HCT116 (cell line): ENCODE measurements around the gene BICDL2. TPM values are rescaled to one million over a fixed set of nuclear protein-coding genes. Genes with fewer than 3 reads are reported as not detected.
A peak's percentile ranks its signal among the peaks of the same experiment; 100 is the strongest.

Experiments used
- ATAC-seq: fragments of 200-7000 bp; cut with Tn5 transposase; 2 replicates; pipeline ENCODE4 v1.9.1; 2020; ENCODE audit warnings: mild to moderate bottlenecking, moderate library complexity
- BruUV-seq: library from RNA; stranded (reverse); fragments of 400-500 nt; replicated peaks from 2 replicates; lab custom pipeline; 2021; lab: Mats Ljungman, UMichigan
- CTCF ChIA-PET: fragments of 300-600 bp; sonication (Branson Sonifier 250); formaldehyde crosslinking; loops from one replicate; lab custom pipeline; 2021; ENCODE audit warnings: antibody characterized with exemption; lab: Charles Lee
- POLR2A ChIA-PET: fragments of 300-600, 350-600 bp; sonication (Branson Sonifier 250); formaldehyde crosslinking; loops from one replicate; lab custom pipeline; 2021; ENCODE audit warnings: antibody characterized with exemption; lab: Charles Lee
- RAD21 ChIA-PET, 2 experiments: fragments of 300-600 bp; sonication (Branson Sonifier 250); formaldehyde crosslinking; loops; one replicate each; lab custom pipeline; 2023; ENCODE audit warnings: low total read pairs in 2 of 2; ENCODE audit not compliant: uncharacterized antibody in 2 of 2, unreplicated experiment in 2 of 2, low non-redundant PET in 1 of 2; lab: Charles Lee
- DNase-seq: peaks from one replicate; pipeline ENCODE4 v3.0.0-alpha.2; 2010; ENCODE audit warnings: low read depth, low spot score
- H2AFZ ChIP-seq: fragments of 200-600 bp; shearing (Covaris generic), sonication (generic); 2 replicates; pipeline ENCODE4 v1.6.1; 2017; ENCODE audit warnings: low read depth, mixed run types, mixed read lengths, antibody characterized with exemption, low read length; ENCODE audit not compliant: poor library complexity, severe bottlenecking
- H3K27ac ChIP-seq: 2 replicates; pipeline ENCODE4 v1.5.1; 2012; ENCODE audit warnings: low read depth, low read length
- H3K27me3 ChIP-seq: fragments of 200-600 bp; sonication (generic); 2 replicates; pipeline ENCODE4 v1.6.1; 2016; ENCODE audit warnings: mixed run types, low read length, mixed read lengths; ENCODE audit not compliant: insufficient read depth
- H3K36me3 ChIP-seq, 2 experiments: fragments of 200-500 bp in 1 of 2; fragments of 200-600 bp in 1 of 2; sonication (Bioruptor generic) in 1 of 2; sonication (generic) in 1 of 2; 2 replicates each; pipeline versions ENCODE4 v1.5.1 to v1.6.1; 2014 to 2016; ENCODE audit warnings: low read length in 2 of 2, inconsistent platforms in 1 of 2, mixed read lengths in 1 of 2, mixed run types in 1 of 2; ENCODE audit not compliant: insufficient read depth in 2 of 2, control insufficient read depth in 1 of 2
- H3K4me1 ChIP-seq, 2 experiments: fragments of 200-600 bp in 1 of 2; sonication (generic) in 1 of 2; 2 replicates each; pipeline versions ENCODE4 v1.5.1 to v1.6.1; 2012 to 2017; ENCODE audit warnings: low read length in 2 of 2, inconsistent platforms in 1 of 2, mild to moderate bottlenecking in 1 of 2, mixed read lengths in 1 of 2, mixed run types in 1 of 2, moderate library complexity in 1 of 2; ENCODE audit not compliant: insufficient read depth in 2 of 2, control insufficient read depth in 1 of 2
- H3K4me2 ChIP-seq: fragments of 200-600 bp; sonication (generic); 2 replicates; pipeline ENCODE4 v1.6.1; 2017; ENCODE audit warnings: mixed run types, low read length, mixed read lengths
- H3K4me3 ChIP-seq, 2 experiments: fragments of 200-600 bp in 1 of 2; sonication (generic) in 1 of 2; replicated peaks in 1 of 2; 2 replicates each; pipeline ENCODE4 v1.5.1; 2011 to 2016; ENCODE audit warnings: low read length in 2 of 2, control low read depth in 1 of 2, low read depth in 1 of 2, mild to moderate bottlenecking in 1 of 2, mixed read lengths in 1 of 2, mixed run types in 1 of 2
- H3K79me2 ChIP-seq: fragments of 200-600 bp; sonication (generic); 2 replicates; pipeline ENCODE4 v1.6.1; 2017; ENCODE audit warnings: mild to moderate bottlenecking, mixed run types, low read length, moderate library complexity, mixed read lengths; ENCODE audit not compliant: insufficient read depth
- H3K9ac ChIP-seq: fragments of 200-600 bp; sonication (generic); 2 replicates; pipeline ENCODE4 v1.6.1; 2016; ENCODE audit warnings: low read length, mixed read lengths
- H3K9me2 ChIP-seq: fragments of 200-600 bp; sonication (generic), shearing (Covaris generic); 2 replicates; pipeline ENCODE4 v1.6.1; 2017; ENCODE audit warnings: mixed run types, mild to moderate bottlenecking, moderate library complexity; ENCODE audit not compliant: insufficient read depth
- H3K9me3 ChIP-seq, 2 experiments: fragments of 200-500 bp in 1 of 2; fragments of 200-600 bp in 1 of 2; sonication (Bioruptor generic) in 1 of 2; sonication (generic) in 1 of 2; 2 replicates each; pipeline ENCODE4 v1.6.1; 2014 to 2017; ENCODE audit warnings: low read length in 2 of 2, mixed read lengths in 2 of 2, inconsistent platforms in 1 of 2, low read depth in 1 of 2, mild to moderate bottlenecking in 1 of 2, mixed run types in 1 of 2, moderate library complexity in 1 of 2; ENCODE audit not compliant: control insufficient read depth in 1 of 2, insufficient read depth in 1 of 2
- H4K20me1 ChIP-seq: fragments of 200-600 bp; sonication (generic), shearing (Covaris generic); 2 replicates; pipeline ENCODE4 v1.6.1; 2017; ENCODE audit warnings: mixed run types, mild to moderate bottlenecking, moderate library complexity; ENCODE audit not compliant: insufficient read depth
- CEBPB ChIP-seq: IDR thresholded peaks from 2 replicates; pipeline ENCODE4 v1.6.1; 2012; ENCODE audit warnings: low read depth
- POLR2AphosphoS5 ChIP-seq: IDR thresholded peaks from 2 replicates; pipeline ENCODE4 v1.6.1; 2011; ENCODE audit warnings: mild to moderate bottlenecking, low read depth, low read length, moderate library complexity
- RAD21 ChIP-seq: IDR thresholded peaks from 2 replicates; pipeline ENCODE4 v1.6.1; 2012; ENCODE audit warnings: low read depth, mild to moderate bottlenecking
- TCF7L2 ChIP-seq: IDR thresholded peaks from 2 replicates; pipeline ENCODE4 v1.7.0; 2011; ENCODE audit warnings: borderline replicate concordance, inconsistent platforms; ENCODE audit not compliant: insufficient read depth, insufficient read length; ENCODE audit errors: extremely low read depth
- intact Hi-C: fragments of 100-400 bp; cut with micrococcal nuclease; formaldehyde crosslinking; loops from 2 replicates; pipeline ENCODE4 v1.10.0; 2022
- total RNA-seq: library from RNA; stranded (reverse); gene quantifications from one replicate; pipeline ENCODE4 v1.2.1, GENCODE V29; 2021; ENCODE audit not compliant: unreplicated experiment
- TF ChIP-seq, protein P1 (sequence below): IDR thresholded peaks from 2 replicates; pipeline ENCODE4 v1.6.1; 2011; ENCODE audit warnings: mild to moderate bottlenecking, low read length, moderate library complexity; ENCODE audit not compliant: insufficient replicate concordance; ENCODE audit errors: extremely low read depth

The BICDL2 gene
- total RNA-seq, 1 experiment from 2014 or later = 21.3 TPM

DNA sequence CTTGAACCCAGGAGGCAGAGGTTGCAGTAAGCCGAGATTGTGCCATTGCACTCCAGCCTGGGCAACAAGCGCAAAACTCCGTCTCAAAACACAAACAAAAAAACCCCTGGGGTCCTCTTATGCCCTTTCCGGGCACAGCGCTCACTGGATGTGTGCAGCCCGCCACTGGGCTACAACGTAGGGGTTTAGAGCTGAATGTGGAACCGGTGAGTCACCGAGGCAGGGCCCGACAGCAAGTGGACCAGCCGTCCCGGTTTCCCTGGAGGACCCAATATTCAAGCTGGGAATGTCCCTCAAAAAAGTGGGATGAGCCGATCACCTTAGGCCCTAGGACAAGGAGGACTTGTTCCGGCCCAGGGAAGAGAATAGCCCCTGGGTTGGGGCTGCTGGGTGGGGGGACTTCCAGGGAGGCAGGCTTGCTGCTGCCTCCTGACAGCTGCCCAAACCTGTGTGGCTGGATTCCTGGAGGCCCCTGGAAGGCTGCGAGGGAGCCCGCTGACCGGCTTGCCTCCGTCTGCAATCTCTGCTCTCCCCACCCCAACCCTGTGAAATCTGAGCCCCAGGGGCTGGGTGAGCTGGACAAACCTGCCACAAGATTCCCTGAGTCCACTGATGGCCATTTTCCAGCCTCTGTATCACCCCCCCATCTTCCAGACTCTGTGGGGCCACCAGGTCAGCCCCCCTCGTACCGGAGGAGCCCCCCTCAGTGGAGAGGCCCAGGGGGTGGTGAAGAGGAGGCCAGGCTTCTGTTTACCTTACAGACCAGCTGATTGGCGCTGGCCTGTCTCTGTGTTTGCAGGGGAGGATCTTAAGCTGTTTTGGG lies 27.0 kb downstream of the BICDL2 start:
- POLR2A ChIA-PET = interaction anchor here (1.0 to 11.4 kb wide), 2 partner anchors 12 to 258 kb away, joined by 3 to 188 read pairs; partner anchors contain the start of genes CLDN6, HCFC1R1, THOC6 and TNFRSF12A
- TF ChIP-seq CEBPB (no peak), TCF7L2 (peak; percentile 26), RAD21 (no peak), POLR2AphosphoS5 (peak; percentile 73)
- TF ChIP-seq, protein P1, sequence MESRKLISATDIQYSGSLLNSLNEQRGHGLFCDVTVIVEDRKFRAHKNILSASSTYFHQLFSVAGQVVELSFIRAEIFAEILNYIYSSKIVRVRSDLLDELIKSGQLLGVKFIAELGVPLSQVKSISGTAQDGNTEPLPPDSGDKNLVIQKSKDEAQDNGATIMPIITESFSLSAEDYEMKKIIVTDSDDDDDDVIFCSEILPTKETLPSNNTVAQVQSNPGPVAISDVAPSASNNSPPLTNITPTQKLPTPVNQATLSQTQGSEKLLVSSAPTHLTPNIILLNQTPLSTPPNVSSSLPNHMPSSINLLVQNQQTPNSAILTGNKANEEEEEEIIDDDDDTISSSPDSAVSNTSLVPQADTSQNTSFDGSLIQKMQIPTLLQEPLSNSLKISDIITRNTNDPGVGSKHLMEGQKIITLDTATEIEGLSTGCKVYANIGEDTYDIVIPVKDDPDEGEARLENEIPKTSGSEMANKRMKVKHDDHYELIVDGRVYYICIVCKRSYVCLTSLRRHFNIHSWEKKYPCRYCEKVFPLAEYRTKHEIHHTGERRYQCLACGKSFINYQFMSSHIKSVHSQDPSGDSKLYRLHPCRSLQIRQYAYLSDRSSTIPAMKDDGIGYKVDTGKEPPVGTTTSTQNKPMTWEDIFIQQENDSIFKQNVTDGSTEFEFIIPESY = peak; percentile 66
- H3K27ac ChIP-seq = peak overlapping the region; percentile 76
- no peak overlapping the region for H2AFZ ChIP-seq
- H3K9me2 ChIP-seq = no peaks in the 10 kb centered on the region
- H3K4me2 ChIP-seq = peak overlapping the region; percentile 84
- peak overlapping the region; percentile 16 to 46 for H3K4me3 ChIP-seq
- no peaks in the 10 kb centered on the region for H3K27me3 ChIP-seq
- H3K9me3 ChIP-seq = no peaks in the 10 kb centered on the region
- no peaks in the 10 kb centered on the region for H3K79me2 ChIP-seq
- intact Hi-C loops = no loop called here
- peak overlapping the region; percentile 64 for H3K9ac ChIP-seq
- DNase-seq (peak; percentile 66), ATAC-seq (peak; percentile 70)
- no peaks in the 10 kb centered on the region for H4K20me1 ChIP-seq
- no peaks in the 10 kb centered on the region for H3K36me3 ChIP-seq
- CTCF ChIA-PET = interaction anchor here (1.0 to 2.1 kb wide), 5 partner anchors 10 to 22 kb away, joined by 3 to 12 read pairs (median 6); partner anchors contain the start of genes HCFC1R1, THOC6 and TNFRSF12A
- RAD21 ChIA-PET = no interaction called here
- no TSS peak for BruUV-seq
- H3K4me1 ChIP-seq = peaks cover 67 to 99% of the 10 kb centered on the region in 2 experiments
